HepG2 (cell line): ENCODE measurements around the gene ETV6. TPM values are rescaled to one million over a fixed set of nuclear protein-coding genes. Genes with fewer than 3 reads are reported as not detected.

Experiments used
- ARID5B ChIP-seq: IDR thresholded peaks from 2 replicates; pipeline ENCODE4 v1.4.0; 2020; ENCODE audit warnings: mild to moderate bottlenecking, missing genetic modification reagents
- IRF2 ChIP-seq: IDR thresholded peaks from 2 replicates; pipeline ENCODE4 v1.6.1; 2018; ENCODE audit warnings: missing genetic modification reagents, missing compliant biosample characterization
- MEIS2 ChIP-seq: sonication (generic); formaldehyde crosslinking; IDR thresholded peaks from 2 replicates; pipeline ENCODE4 v1.9.0; 2021; ENCODE audit warnings: mild to moderate bottlenecking, missing genetic modification reagents
- NFIB ChIP-seq: sonication (generic); formaldehyde crosslinking; IDR thresholded peaks from 2 replicates; pipeline ENCODE4 v1.9.0; 2021; ENCODE audit warnings: missing genetic modification reagents, mild to moderate bottlenecking, borderline replicate concordance
- PHF21A ChIP-seq: sonication (generic); formaldehyde crosslinking; IDR thresholded peaks from 2 replicates; pipeline ENCODE4 v1.5.0; 2020; ENCODE audit warnings: mild to moderate bottlenecking, missing genetic modification reagents
- THYN1 ChIP-seq: sonication (generic); formaldehyde crosslinking; IDR thresholded peaks from 2 replicates; pipeline ENCODE4 v1.8.1; 2023; ENCODE audit warnings: low read depth, mild to moderate bottlenecking, moderate library complexity, missing genetic modification reagents, borderline replicate concordance
- ZFP1 ChIP-seq: IDR thresholded peaks from 2 replicates; pipeline ENCODE4 v1.6.1; 2016
- ZNF180 ChIP-seq: sonication (generic); formaldehyde crosslinking; IDR thresholded peaks from 2 replicates; pipeline ENCODE4 v1.4.0; 2020; ENCODE audit warnings: low read depth, missing genetic modification reagents, borderline replicate concordance
- ZNF562 ChIP-seq: sonication (generic); formaldehyde crosslinking; IDR thresholded peaks from 2 replicates; pipeline ENCODE4 v1.8.0; 2022; ENCODE audit warnings: missing genetic modification reagents, borderline replicate concordance
- ZNF639 ChIP-seq: conservative IDR thresholded peaks from 2 replicates; pipeline ENCODE4 v1.6.1; 2018; ENCODE audit warnings: missing genetic modification reagents
- ZNF691 ChIP-seq: sonication (generic); formaldehyde crosslinking; IDR thresholded peaks from 2 replicates; pipeline ENCODE4 v1.4.0; 2020; ENCODE audit warnings: missing genetic modification reagents, low read depth, mild to moderate bottlenecking, borderline replicate concordance
- polyA plus RNA-seq, 8 experiments: library from polyadenylated mRNA; depleted of rRNA in 3 of 8; stranded (reverse) in 7 of 8; unstranded in 1 of 8; fragments of >200 nt; fragmentation: Illumina TruSeq in 4 of 8; extraction: Trizol in 4 of 8; gene quantifications; 2 replicates each; pipeline versions ENCODE4 v1.2.1 to v1.2.3, GENCODE V29; 2011 to 2016; ENCODE audit warnings: low read depth in 4 of 8, missing spikeins in 1 of 8, mixed read lengths in 1 of 8; ENCODE audit not compliant: insufficient read depth in 1 of 8
- total RNA-seq, 5 experiments: library from RNA; depleted of rRNA; stranded (reverse); fragments of >200 nt; fragmentation: Illumina TruSeq; extraction: Trizol; gene quantifications; 2 replicates each; pipeline ENCODE4 v1.2.3, GENCODE V29; 2016; ENCODE audit warnings: low read depth in 1 of 5
- TF ChIP-seq, protein P1 (sequence below): IDR thresholded peaks from 2 replicates; pipeline ENCODE4 v1.6.1; 2016; ENCODE audit warnings: low read depth, missing genetic modification reagents, missing compliant biosample characterization
- TF ChIP-seq, protein P2 (sequence below): sonication (generic); formaldehyde crosslinking; IDR thresholded peaks from 2 replicates; pipeline ENCODE4 v1.9.0; 2022; ENCODE audit warnings: low read depth, missing genetic modification reagents
- TF ChIP-seq, protein P3 (sequence below): sonication (generic); formaldehyde crosslinking; IDR thresholded peaks from 2 replicates; pipeline ENCODE4 v1.5.1; 2020; ENCODE audit warnings: mild to moderate bottlenecking, missing genetic modification reagents, moderate library complexity

ETV6 gene
- total and polyA plus RNA-seq, 2 of the 13 experiments (the other 11 are each of a cell fraction or from before 2014, with no cell fraction given) = 2.2 to 3.0 TPM

DNA sequence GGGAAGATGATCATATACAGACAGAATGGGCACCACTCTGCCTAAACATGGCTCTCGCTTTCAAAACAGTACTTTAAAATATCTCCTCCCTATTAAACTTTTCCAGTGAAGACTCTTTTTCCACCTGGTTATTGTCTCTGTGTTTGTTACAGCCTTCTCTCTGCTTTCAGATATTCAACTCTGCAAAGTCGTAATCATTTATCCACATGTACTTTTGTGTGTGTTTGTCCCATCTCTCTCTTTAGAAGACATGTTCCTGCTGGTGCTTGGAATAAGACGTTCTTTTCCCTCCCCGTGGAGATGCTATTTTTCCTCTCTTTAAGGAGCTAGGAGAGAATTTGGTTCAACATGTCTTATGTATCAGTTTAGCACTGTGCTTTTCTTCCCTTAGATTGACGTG lies 45.1 kb downstream of the ETV6 start (continued):
- TF ChIP-seq, protein P1, sequence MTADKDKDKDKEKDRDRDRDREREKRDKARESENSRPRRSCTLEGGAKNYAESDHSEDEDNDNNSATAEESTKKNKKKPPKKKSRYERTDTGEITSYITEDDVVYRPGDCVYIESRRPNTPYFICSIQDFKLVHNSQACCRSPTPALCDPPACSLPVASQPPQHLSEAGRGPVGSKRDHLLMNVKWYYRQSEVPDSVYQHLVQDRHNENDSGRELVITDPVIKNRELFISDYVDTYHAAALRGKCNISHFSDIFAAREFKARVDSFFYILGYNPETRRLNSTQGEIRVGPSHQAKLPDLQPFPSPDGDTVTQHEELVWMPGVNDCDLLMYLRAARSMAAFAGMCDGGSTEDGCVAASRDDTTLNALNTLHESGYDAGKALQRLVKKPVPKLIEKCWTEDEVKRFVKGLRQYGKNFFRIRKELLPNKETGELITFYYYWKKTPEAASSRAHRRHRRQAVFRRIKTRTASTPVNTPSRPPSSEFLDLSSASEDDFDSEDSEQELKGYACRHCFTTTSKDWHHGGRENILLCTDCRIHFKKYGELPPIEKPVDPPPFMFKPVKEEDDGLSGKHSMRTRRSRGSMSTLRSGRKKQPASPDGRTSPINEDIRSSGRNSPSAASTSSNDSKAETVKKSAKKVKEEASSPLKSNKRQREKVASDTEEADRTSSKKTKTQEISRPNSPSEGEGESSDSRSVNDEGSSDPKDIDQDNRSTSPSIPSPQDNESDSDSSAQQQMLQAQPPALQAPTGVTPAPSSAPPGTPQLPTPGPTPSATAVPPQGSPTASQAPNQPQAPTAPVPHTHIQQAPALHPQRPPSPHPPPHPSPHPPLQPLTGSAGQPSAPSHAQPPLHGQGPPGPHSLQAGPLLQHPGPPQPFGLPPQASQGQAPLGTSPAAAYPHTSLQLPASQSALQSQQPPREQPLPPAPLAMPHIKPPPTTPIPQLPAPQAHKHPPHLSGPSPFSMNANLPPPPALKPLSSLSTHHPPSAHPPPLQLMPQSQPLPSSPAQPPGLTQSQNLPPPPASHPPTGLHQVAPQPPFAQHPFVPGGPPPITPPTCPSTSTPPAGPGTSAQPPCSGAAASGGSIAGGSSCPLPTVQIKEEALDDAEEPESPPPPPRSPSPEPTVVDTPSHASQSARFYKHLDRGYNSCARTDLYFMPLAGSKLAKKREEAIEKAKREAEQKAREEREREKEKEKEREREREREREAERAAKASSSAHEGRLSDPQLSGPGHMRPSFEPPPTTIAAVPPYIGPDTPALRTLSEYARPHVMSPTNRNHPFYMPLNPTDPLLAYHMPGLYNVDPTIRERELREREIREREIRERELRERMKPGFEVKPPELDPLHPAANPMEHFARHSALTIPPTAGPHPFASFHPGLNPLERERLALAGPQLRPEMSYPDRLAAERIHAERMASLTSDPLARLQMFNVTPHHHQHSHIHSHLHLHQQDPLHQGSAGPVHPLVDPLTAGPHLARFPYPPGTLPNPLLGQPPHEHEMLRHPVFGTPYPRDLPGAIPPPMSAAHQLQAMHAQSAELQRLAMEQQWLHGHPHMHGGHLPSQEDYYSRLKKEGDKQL (CRISPR knock-in tag) = no peak
- TF ChIP-seq, protein P2, sequence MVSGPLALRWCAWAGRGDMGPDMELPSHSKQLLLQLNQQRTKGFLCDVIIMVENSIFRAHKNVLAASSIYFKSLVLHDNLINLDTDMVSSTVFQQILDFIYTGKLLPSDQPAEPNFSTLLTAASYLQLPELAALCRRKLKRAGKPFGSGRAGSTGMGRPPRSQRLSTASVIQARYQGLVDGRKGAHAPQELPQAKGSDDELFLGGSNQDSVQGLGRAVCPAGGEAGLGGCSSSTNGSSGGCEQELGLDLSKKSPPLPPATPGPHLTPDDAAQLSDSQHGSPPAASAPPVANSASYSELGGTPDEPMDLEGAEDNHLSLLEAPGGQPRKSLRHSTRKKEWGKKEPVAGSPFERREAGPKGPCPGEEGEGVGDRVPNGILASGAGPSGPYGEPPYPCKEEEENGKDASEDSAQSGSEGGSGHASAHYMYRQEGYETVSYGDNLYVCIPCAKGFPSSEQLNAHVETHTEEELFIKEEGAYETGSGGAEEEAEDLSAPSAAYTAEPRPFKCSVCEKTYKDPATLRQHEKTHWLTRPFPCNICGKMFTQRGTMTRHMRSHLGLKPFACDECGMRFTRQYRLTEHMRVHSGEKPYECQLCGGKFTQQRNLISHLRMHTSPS (CRISPR knock-in tag) = no peak
- TF ChIP-seq, protein P3, sequence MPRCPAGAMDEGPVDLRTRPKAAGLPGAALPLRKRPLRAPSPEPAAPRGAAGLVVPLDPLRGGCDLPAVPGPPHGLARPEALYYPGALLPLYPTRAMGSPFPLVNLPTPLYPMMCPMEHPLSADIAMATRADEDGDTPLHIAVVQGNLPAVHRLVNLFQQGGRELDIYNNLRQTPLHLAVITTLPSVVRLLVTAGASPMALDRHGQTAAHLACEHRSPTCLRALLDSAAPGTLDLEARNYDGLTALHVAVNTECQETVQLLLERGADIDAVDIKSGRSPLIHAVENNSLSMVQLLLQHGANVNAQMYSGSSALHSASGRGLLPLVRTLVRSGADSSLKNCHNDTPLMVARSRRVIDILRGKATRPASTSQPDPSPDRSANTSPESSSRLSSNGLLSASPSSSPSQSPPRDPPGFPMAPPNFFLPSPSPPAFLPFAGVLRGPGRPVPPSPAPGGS (CRISPR knock-in tag) = no peak
- TF ChIP-seq NFIB (CRISPR knock-in tag) = no peak
- TF ChIP-seq IRF2 (CRISPR knock-in tag) = no peak
- TF ChIP-seq PHF21A = no peak
- no peak for TF ChIP-seq THYN1 (CRISPR knock-in tag)
- no peak for TF ChIP-seq MEIS2 (CRISPR knock-in tag)
- no peak for TF ChIP-seq ZFP1 (CRISPR knock-in tag)
- no peak for TF ChIP-seq ZNF562 (CRISPR knock-in tag)
- no peak for TF ChIP-seq ARID5B (CRISPR knock-in tag)
- no peak for TF ChIP-seq ZNF180 (CRISPR knock-in tag)
- TF ChIP-seq ZNF691 = no peak
- TF ChIP-seq ZNF639 (CRISPR knock-in tag) = no peak
